KMS-11 (cell line): ENCODE measurements around the gene GSTK1.

ENCODE experiments used
- H2AFZ ChIP-seq: fragments of 200-600 bp; sonication (generic); 2 replicates; pipeline ENCODE4 v1.6.1; 2016; ENCODE audit warnings: antibody characterized with exemption, mixed run types, low read depth
- H3K27ac ChIP-seq: fragments of 200-600 bp; sonication (generic); 2 replicates; pipeline ENCODE4 v1.6.1; 2016; ENCODE audit warnings: mild to moderate bottlenecking, mixed run types
- H3K27me3 ChIP-seq: fragments of 200-600 bp; sonication (generic); 2 replicates; pipeline ENCODE4 v1.6.1; 2017; ENCODE audit warnings: mild to moderate bottlenecking, low read depth, mixed run types, moderate library complexity; ENCODE audit not compliant: insufficient read depth
- H3K36me3 ChIP-seq: fragments of 200-600 bp; sonication (generic); 2 replicates; pipeline ENCODE4 v1.6.1; 2017; ENCODE audit warnings: mild to moderate bottlenecking, mixed run types; ENCODE audit not compliant: insufficient read depth
- H3K4me1 ChIP-seq: fragments of 200-600 bp; sonication (generic); 2 replicates; pipeline ENCODE4 v1.6.1; 2016; ENCODE audit warnings: mild to moderate bottlenecking, low read depth, mixed run types; ENCODE audit not compliant: poor library complexity, severe bottlenecking
- H3K4me2 ChIP-seq: fragments of 200-600 bp; sonication (generic); 2 replicates; pipeline ENCODE4 v1.7.0; 2016; ENCODE audit warnings: mild to moderate bottlenecking, mixed run types
- H3K4me3 ChIP-seq: fragments of 200-600 bp; sonication (generic); IDR thresholded peaks from 2 replicates; pipeline ENCODE4 v1.6.1; 2017; ENCODE audit warnings: low read depth, low read length, mixed read lengths; ENCODE audit not compliant: insufficient read depth
- H3K79me2 ChIP-seq: fragments of 200-600 bp; sonication (generic); 2 replicates; pipeline ENCODE4 v1.6.1; 2016; ENCODE audit warnings: low read depth, mixed run types; ENCODE audit not compliant: insufficient read depth
- H3K9ac ChIP-seq: fragments of 200-600 bp; sonication (generic); 2 replicates; pipeline ENCODE4 v1.6.1; 2016; ENCODE audit warnings: mild to moderate bottlenecking, mixed run types
- H4K20me1 ChIP-seq: fragments of 200-600 bp; sonication (generic); 2 replicates; pipeline ENCODE4 v1.6.1; 2016; ENCODE audit warnings: mild to moderate bottlenecking, mixed run types; ENCODE audit not compliant: insufficient read depth
- TF ChIP-seq, protein P1 (sequence below): fragments of 200-600 bp; sonication (generic); conservative IDR thresholded peaks from 2 replicates; pipeline ENCODE4 v1.6.1; 2017; ENCODE audit warnings: low read depth, mild to moderate bottlenecking, antibody characterized with exemption, low read length, moderate library complexity, mixed read lengths

The GSTK1 gene

GRCh38 chr7:143286522-143286890 is 23.3 kb downstream of the GSTK1 start:
- Histone ChIP-seq H3K9ac (no peak overlapping the region), H3K4me1 (peaks cover 27% of the 10 kb centered on the region), H3K27ac (no peak overlapping the region), H4K20me1 (no peaks in the 10 kb centered on the region; the same call in 1 of the 2 replicates), H3K4me3 (no peak overlapping the region), H3K27me3 (no peaks in the 10 kb centered on the region), H2AFZ (no peak overlapping the region), H3K4me2 (no peak overlapping the region), H3K79me2 (peaks cover 32% of the 10 kb centered on the region), H3K36me3 (peaks cover 5% of the 10 kb centered on the region; the same call in 1 of the 2 replicates)
- TF ChIP-seq, protein P1, sequence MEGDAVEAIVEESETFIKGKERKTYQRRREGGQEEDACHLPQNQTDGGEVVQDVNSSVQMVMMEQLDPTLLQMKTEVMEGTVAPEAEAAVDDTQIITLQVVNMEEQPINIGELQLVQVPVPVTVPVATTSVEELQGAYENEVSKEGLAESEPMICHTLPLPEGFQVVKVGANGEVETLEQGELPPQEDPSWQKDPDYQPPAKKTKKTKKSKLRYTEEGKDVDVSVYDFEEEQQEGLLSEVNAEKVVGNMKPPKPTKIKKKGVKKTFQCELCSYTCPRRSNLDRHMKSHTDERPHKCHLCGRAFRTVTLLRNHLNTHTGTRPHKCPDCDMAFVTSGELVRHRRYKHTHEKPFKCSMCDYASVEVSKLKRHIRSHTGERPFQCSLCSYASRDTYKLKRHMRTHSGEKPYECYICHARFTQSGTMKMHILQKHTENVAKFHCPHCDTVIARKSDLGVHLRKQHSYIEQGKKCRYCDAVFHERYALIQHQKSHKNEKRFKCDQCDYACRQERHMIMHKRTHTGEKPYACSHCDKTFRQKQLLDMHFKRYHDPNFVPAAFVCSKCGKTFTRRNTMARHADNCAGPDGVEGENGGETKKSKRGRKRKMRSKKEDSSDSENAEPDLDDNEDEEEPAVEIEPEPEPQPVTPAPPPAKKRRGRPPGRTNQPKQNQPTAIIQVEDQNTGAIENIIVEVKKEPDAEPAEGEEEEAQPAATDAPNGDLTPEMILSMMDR = no peak

DNA sequence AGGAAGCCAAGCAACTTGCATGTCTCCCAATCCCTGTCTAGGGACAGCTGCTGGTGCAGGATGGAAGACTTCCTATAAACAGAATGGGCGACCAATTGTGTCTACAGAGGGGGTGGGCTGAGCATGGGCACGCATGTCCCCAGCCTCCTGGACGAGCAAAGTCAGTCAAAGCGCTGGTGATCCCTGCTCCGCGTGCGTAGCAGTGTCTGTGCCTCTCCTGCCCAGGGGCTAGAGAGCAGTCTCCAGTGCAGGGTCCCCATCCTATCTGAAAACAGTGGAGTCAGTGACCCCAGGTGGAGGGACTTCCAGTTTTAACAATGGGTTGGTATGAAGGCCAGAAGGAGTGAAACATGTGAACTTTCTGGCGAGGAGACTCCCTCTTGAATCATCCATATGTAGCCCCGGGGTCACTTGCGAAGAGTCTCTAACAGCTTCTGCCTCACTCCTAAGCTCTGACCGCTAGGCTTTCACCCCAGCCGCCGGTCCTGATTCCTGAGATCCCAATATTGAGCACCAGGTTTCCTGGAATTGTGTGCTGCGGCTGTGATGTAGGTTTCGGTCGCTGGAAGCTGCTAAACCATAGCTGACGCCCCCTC is 24.2 kb downstream of the GSTK1 start:
- peak overlapping the region; percentile 67 for H3K4me2 ChIP-seq
- H3K9ac ChIP-seq = peak overlapping the region; percentile 20; the same call in 1 of the 2 replicates
- H3K27ac ChIP-seq = peak overlapping the region; percentile 34; the same call in 1 of the 2 replicates
- H3K4me1 ChIP-seq = peaks cover 27% of the 10 kb centered on the region
- TF ChIP-seq, protein P1 = no peak
- H3K36me3 ChIP-seq = peaks cover 5% of the 10 kb centered on the region; the same call in 1 of the 2 replicates
- peak overlapping the region; percentile 98 for H2AFZ ChIP-seq
- no peak overlapping the region for H3K4me3 ChIP-seq
- H3K27me3 ChIP-seq = no peaks in the 10 kb centered on the region
- peaks cover 39% of the 10 kb centered on the region for H3K79me2 ChIP-seq
- no peaks in the 10 kb centered on the region; the same call in 1 of the 2 replicates for H4K20me1 ChIP-seq

DNA sequence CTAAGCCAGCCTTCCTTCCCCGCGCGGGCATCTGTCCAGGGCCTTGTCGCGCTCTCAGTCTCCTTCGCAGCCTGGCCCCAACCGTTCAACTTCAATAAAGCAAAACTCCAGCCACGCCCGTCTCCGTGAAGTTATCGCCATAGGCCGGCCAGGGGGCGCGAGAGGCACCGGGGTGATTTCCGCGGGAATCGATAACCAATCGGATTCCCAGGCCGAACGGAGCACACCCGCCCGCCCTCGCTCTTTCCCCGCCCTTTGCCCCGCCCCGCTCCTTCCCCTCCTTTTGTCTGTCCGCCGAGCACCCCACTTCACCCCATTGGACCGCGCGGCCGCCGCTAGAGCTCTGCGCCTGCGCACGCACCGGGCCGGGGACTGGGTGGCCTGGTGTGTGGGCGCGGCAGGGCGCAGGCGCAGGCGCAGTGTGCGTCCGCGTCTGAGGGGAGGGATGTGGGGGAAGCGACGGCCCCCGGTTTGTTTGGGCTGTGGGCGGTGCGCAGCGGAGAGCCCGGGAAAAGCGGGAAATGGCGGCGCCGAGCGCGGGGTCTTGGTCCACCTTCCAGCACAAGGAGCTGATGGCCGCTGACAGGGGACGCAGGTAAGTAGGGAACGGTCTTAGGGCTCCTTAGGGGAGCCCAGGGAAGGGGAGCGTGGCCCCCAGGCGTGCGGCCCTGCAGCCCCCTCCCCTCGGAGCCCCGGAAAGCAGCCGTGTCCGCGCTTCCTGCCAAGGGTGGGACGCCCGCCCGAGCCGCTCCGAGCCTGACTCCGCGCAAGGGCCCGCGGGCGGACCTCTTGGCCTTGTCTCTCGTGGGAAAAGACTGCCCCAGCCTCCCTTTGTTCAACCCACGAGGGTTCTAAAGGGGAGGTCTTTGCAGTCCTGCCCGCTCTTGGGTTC is 24.9 kb downstream of the GSTK1 start, which contains the start of gene CASP2:
Gene CASP2, plus strand, starts transcription at position 417 of the 892 bp plus-strand sequence. Its CDS starts 105 bp downstream, at position 522.
- TF ChIP-seq, protein P1 = peak; percentile 48
- H3K9ac ChIP-seq = peak within 1 kb of the TSS; percentile 96
- no peaks in the 10 kb centered on the region for H3K27me3 ChIP-seq
- H4K20me1 ChIP-seq = no peaks in the 10 kb centered on the region; the same call in 1 of the 2 replicates
- H2AFZ ChIP-seq = peak within 1 kb of the TSS; percentile 98
- peak within 1 kb of the TSS; percentile 40 for H3K4me3 ChIP-seq
- H3K79me2 ChIP-seq = peaks cover 39% of the 10 kb centered on the region
- H3K27ac ChIP-seq = peak within 1 kb of the TSS; percentile 75
- peaks cover 10% of the 10 kb centered on the region; the same call in 1 of the 2 replicates for H3K36me3 ChIP-seq
- H3K4me2 ChIP-seq = peak within 1 kb of the TSS; percentile 94
- peaks cover 27% of the 10 kb centered on the region for H3K4me1 ChIP-seq

DNA sequence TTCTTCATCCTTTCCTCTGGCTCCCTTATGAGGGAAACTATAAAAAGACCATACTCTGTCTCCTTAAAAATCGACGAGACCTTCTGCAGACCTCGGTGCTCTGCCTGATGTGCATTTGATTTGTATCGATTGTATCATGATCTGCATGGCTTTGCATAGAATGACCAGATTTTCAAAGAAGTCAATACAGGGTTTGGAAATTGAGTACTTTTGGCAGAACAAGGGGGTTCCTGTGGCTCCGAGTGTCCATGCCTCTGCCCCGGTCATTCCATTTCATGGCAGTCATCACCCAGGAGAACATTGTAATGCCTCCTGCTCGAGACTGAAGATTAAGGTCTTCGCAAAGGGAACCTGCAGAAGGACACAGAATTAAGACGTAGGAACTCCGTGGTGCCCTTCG is 25.6 kb downstream of the GSTK1 start:
- H3K4me1 ChIP-seq = peaks cover 27% of the 10 kb centered on the region
- TF ChIP-seq, protein P1 = no peak
- peaks cover 39% of the 10 kb centered on the region for H3K79me2 ChIP-seq
- peak overlapping the region; percentile 96 for H3K9ac ChIP-seq
- H3K36me3 ChIP-seq = peaks cover 13% of the 10 kb centered on the region; the same call in 1 of the 2 replicates
- peak overlapping the region; percentile 40 for H3K4me3 ChIP-seq
- H3K27me3 ChIP-seq = no peaks in the 10 kb centered on the region
- H3K4me2 ChIP-seq = peak overlapping the region; percentile 94
- no peaks in the 10 kb centered on the region; the same call in 1 of the 2 replicates for H4K20me1 ChIP-seq
- peak overlapping the region; percentile 85 for H2AFZ ChIP-seq
- peak overlapping the region; percentile 75 for H3K27ac ChIP-seq
